Gastrocnemius medialis (tissue), 4 donors: ENCODE results near the gene CTRB2. TPM values are rescaled to one million over a fixed set of nuclear protein-coding genes. Genes with fewer than 3 reads are reported as not detected.

Experiments
- ATAC-seq, 2 donors: fragments of 150-250 bp; one replicate each; pipeline ENCODE4 v1.9.1; 2016
- DNase-seq, 2 donors: peaks; one replicate each; pipeline ENCODE4 v3.0.0-alpha.2; 2019
- H3K27ac ChIP-seq, 4 donors: fragments of 200-600 bp; sonication (generic); 1 replicate in 1 of 4; 2 replicates in 3 of 4; pipeline ENCODE4 v1.5.1; 2016 to 2018; ENCODE audit warnings: mild to moderate bottlenecking in 2 of 4, moderate library complexity in 1 of 4
- H3K27me3 ChIP-seq, 3 donors: fragments of 200-600 bp; sonication (generic) in 2 of 3; 1 replicate in 1 of 3; 2 replicates in 2 of 3; pipeline versions ENCODE4 v1.5.1 to v1.6.0; 2016 to 2019; ENCODE audit warnings: mild to moderate bottlenecking in 1 of 3, moderate library complexity in 1 of 3
- H3K36me3 ChIP-seq, 2 donors: fragments of 200-600 bp; sonication (generic) in 1 of 2; one replicate each; pipeline ENCODE4 v1.5.1; 2017 to 2018
- H3K4me1 ChIP-seq, 2 donors: fragments of 200-600 bp; sonication (generic) in 1 of 2; one replicate each; pipeline ENCODE4 v1.5.1; 2016 to 2017; ENCODE audit warnings: mild to moderate bottlenecking in 2 of 2
- H3K4me3 ChIP-seq, 4 donors: fragments of 200-600 bp; sonication (generic) in 3 of 4; 1 replicate in 1 of 4; 2 replicates in 3 of 4; pipeline ENCODE4 v1.5.1; 2016 to 2019; ENCODE audit warnings: mild to moderate bottlenecking in 2 of 4
- H3K9me3 ChIP-seq, 3 donors: fragments of 200-600 bp; sonication (generic) in 2 of 3; 1 replicate in 1 of 3; 2 replicates in 2 of 3; pipeline ENCODE4 v1.5.1; 2016 to 2019
- POLR2A ChIP-seq, 2 donors: fragments of 450-650 bp; IDR thresholded peaks; one replicate each; pipeline ENCODE4 v1.6.1; 2017; ENCODE audit warnings: antibody characterized with exemption in 2 of 2, mild to moderate bottlenecking in 2 of 2, moderate library complexity in 2 of 2
- in situ Hi-C, 4 donors: fragments of 200-750 bp; cut with MboI; loops; one replicate each; pipeline versions ENCODE4 v1.15.0 to v1.8.0; 2017; ENCODE audit warnings: low sequenced_read_pairs in 4 of 4
- intact Hi-C: fragments of 100-400 bp; cut with DNase I; formaldehyde crosslinking; loops from one replicate; pipeline ENCODE4 v1.15.1; 2023; ENCODE audit warnings: low total_unique reads
- total RNA-seq, 4 donors: library from RNA; depleted of rRNA; stranded (reverse); fragments of >200 nt; gene quantifications; one replicate each; pipeline versions ENCODE4 v1.1.0 to v1.2.3, GENCODE V29; 2016
- TF ChIP-seq, protein P1 (sequence below), 5 experiments: fragments of 450-650 bp in 3 of 5; fragments of 200-600 bp in 2 of 5; sonication (generic) in 2 of 5; IDR thresholded peaks in 4 of 5; conservative IDR thresholded peaks in 1 of 5; 1 replicate in 4 of 5; 2 replicates in 1 of 5; pipeline ENCODE4 v1.5.1; 2016 to 2019; ENCODE audit warnings: antibody characterized with exemption in 5 of 5, mild to moderate bottlenecking in 3 of 5, moderate library complexity in 3 of 5

CTRB2 gene
- total RNA-seq, 4 donors from 2014 or later = 3.0 TPM; not detected in 3

DNA sequence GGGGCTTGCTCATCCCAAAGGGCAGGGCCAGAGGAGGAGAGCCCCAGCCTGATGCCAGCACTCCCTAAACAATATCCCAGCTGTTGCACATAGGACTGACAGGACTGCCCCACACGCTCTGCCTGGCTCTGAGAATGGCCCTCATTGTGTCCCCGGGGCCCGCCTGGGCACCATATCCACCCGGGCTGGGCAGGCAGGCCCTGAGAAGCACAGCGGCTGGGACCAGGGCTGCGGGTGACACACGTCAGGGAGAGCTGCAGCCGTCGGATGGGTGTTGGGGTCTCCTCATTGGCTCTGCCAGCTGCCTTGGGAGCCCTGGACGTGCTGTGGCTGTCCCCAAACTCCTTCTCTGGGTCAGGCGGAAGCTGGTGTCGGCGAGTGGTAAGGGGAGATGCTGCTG lies 40.3 kb upstream of the CTRB2 start:
- in situ Hi-C loops = no loop called here

DNA sequence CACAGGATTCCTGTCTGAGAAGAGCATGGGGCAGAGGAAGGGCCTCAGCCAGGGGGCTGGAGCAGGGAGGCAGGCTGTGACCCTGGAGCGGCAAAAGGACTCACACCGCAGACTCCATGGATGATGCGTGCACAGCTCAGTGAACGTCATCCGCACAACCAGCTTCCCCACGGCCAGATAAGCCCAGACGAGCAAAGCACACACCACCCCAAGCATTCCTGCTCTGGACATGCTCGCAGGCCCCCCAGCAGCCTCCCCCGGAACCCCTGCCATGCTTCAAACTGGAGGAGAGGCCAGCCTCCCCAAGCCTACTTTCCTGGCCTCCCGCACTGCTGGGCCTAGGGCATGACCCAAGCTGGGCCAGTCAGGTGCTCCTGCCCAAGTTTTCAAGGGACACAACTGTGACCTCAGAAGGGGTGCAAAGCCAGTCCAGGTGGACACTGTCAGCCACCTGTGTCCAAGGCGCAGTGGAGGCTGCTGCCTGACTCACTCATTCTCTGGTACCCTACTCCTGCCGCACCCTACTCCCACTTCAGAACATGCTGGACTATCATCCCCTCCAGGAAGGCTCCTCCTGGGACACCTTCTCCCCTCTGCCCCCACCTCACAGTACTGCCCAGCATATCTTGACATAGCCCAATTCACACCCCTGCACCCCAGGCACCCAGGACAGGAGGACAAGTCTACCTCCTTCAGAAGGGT lies 39.7 kb upstream of the CTRB2 start:
- intact Hi-C loops (no loop called here), in situ Hi-C loops (no loop called here)
- Histone ChIP-seq H3K27ac (peak overlapping the region; percentile 97 to 99 (median 98)), H3K4me3 (no peak overlapping the region), H3K4me1 (peaks cover 69 to 76% of the 10 kb centered on the region in 2 donors), H3K9me3 (no peaks in the 10 kb centered on the region), H3K27me3 (no peaks in the 10 kb centered on the region), H3K36me3 (peaks cover 0 to 13% of the 10 kb centered on the region in 2 donors)
- TF ChIP-seq, protein P1, sequence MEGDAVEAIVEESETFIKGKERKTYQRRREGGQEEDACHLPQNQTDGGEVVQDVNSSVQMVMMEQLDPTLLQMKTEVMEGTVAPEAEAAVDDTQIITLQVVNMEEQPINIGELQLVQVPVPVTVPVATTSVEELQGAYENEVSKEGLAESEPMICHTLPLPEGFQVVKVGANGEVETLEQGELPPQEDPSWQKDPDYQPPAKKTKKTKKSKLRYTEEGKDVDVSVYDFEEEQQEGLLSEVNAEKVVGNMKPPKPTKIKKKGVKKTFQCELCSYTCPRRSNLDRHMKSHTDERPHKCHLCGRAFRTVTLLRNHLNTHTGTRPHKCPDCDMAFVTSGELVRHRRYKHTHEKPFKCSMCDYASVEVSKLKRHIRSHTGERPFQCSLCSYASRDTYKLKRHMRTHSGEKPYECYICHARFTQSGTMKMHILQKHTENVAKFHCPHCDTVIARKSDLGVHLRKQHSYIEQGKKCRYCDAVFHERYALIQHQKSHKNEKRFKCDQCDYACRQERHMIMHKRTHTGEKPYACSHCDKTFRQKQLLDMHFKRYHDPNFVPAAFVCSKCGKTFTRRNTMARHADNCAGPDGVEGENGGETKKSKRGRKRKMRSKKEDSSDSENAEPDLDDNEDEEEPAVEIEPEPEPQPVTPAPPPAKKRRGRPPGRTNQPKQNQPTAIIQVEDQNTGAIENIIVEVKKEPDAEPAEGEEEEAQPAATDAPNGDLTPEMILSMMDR (IDR thresholded peaks at IDR 0.05 in 4 of 5, conservative IDR thresholded peaks at IDR 0.05 in 1 of 5) = no peak
- no peak for TF ChIP-seq POLR2A (IDR thresholded peaks at IDR 0.05)
- no peak for ATAC-seq
- DNase-seq = no peak

More for the DNA sequence above, 40.3 kb upstream of the CTRB2 start:
- peak overlapping the region; percentile 97 to 99 (median 98) for H3K27ac ChIP-seq
- H3K4me1 ChIP-seq = peaks cover 74 to 82% of the 10 kb centered on the region in 2 donors
- no peak for DNase-seq
- no peak for ATAC-seq
- no peak overlapping the region for H3K4me3 ChIP-seq
- TF ChIP-seq POLR2A (IDR thresholded peaks at IDR 0.05) = no peak
- TF ChIP-seq, protein P1 (IDR thresholded peaks at IDR 0.05 in 4 of 5, conservative IDR thresholded peaks at IDR 0.05 in 1 of 5) = no peak
- peaks cover 0 to 7% of the 10 kb centered on the region in 2 donors for H3K36me3 ChIP-seq
- H3K9me3 ChIP-seq = no peaks in the 10 kb centered on the region
- H3K27me3 ChIP-seq = no peaks in the 10 kb centered on the region
- intact Hi-C loops = no loop called here

DNA sequence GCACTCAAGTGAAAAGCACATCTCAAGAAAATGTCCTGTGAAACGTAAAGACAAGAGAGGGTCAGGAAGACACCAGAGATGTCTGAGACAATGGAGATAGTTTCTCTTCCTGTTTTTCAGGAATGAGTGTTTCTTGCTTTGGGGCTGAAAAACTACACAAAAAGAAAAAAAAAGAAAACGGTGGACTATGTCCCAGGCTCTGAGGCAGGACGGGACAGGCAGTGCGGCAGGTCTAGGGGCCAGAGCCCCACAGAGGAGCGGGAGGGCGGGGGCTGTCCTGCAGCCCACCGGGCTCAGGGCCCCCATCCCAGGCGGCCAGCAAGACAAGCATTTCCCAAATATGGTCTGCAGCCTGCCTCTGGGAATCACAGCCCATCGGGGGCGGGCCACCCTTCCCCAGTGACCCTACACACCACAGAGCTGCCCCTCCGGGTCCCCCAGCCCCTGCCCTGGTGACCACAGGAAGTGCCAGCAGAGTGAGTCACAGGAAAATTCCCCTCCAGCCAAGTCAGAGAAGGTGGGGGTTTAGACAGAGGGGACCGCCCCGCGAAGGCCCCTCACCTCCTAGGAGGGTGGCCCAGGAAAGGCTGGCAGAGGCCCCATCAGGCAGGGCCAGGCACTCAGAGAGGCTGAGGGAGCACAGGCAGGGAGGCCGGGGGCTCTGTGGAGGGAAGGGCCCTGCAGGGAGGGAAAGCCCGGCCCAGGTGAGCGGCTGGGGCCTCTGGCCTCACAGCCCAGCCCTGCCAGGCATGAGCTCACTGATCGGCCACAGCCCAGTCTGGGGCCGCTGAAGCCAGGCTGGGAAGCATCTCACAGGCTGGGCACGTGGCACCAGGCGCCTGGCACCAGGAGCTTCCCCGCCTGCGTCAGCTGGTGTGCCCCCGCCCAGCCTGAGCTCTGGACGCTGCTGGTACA lies 38.1 kb upstream of the CTRB2 start:
- TF ChIP-seq, protein P1 (IDR thresholded peaks at IDR 0.05 in 4 of 5, conservative IDR thresholded peaks at IDR 0.05 in 1 of 5) = peak in 1 of 5 experiments; percentile 43
- peak; percentile 68 to 82 for TF ChIP-seq POLR2A (IDR thresholded peaks at IDR 0.05)
- DNase-seq (peak; percentile 92 to 96), ATAC-seq (peak; percentile 59 to 66)
- H3K9me3 ChIP-seq = no peaks in the 10 kb centered on the region
- no peaks in the 10 kb centered on the region for H3K27me3 ChIP-seq
- peak overlapping the region; percentile 97 to 99 (median 98) for H3K27ac ChIP-seq
- peaks cover 0 to 14% of the 10 kb centered on the region in 2 donors for H3K36me3 ChIP-seq
- in situ Hi-C loops (no loop called here), intact Hi-C loops (no loop called here)
- H3K4me1 ChIP-seq = peaks cover 80 to 81% of the 10 kb centered on the region in 2 donors
- peak overlapping the region in 2 of 4 donors; percentile 22 to 35 for H3K4me3 ChIP-seq

DNA sequence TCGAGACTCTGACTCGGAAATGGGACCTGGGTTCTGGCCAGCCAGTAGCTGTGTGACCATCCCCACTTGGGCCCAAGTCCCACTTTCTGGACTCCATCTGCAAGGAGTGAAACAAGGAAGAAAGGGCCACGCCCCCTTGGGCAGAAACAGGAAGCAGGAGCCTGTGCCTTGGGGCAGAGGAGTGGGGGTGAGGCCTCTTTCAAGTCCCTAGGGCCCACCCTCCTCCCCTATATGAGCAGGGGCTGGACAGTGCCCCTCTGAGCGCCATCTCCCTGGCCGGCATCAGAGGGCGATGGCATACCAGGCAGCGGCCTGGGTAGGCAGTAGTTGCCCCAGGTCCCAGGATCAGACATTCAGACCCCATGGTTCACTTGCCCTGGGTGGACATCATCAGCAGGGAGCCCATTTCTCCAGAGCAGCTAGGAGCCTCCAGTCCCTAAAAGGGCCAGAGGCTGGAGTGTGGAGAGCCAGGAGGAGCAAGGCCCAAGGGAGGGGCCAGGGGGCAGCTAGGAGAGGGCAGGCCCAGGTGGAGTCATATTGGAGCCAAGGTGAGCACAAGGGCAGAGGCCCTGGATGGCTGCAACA lies 37.4 kb upstream of the CTRB2 start:
- H3K36me3 ChIP-seq = peaks cover 0 to 14% of the 10 kb centered on the region in 2 donors
- no peak for DNase-seq
- peak overlapping the region; percentile 97 to 99 (median 98) for H3K27ac ChIP-seq
- ATAC-seq = no peak
- intact Hi-C loops = no loop called here
- TF ChIP-seq POLR2A (IDR thresholded peaks at IDR 0.05) = no peak
- TF ChIP-seq, protein P1 (IDR thresholded peaks at IDR 0.05 in 4 of 5, conservative IDR thresholded peaks at IDR 0.05 in 1 of 5) = no peak
- H3K4me3 ChIP-seq = no peak overlapping the region
- no peaks in the 10 kb centered on the region for H3K27me3 ChIP-seq
- in situ Hi-C loops = no loop called here
- peaks cover 80 to 81% of the 10 kb centered on the region in 2 donors for H3K4me1 ChIP-seq
- H3K9me3 ChIP-seq = no peaks in the 10 kb centered on the region
